NCI-H748 (cell line): ENCODE results near the gene PARP3.

Experiments
- DNase-seq: peaks from one replicate; lab custom pipeline; 2025; ENCODE audit not compliant: unreplicated experiment; lab: John Stamatoyannopoulos, UW

The PARP3 gene

DNA sequence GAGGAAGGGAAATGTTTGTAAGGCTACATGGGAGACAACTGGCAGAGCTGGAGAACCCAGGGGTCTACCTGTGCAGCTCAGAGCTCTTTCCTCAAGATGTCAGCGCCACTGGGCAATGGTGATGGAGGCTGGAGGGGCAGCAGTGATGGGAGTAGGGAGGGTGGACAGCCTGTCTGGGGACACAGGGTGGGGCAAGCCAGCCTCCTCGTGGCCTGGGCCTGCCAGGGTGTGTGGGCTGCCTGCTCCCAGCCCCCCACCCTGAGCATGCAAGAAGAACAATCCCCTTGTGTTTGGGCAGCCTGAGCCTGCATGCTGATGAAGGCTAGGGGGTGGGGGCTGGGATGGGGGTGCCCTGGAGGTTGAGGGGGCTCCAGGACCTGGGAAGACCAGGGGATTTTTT is 23.9 kb downstream of the PARP3 start:
- no peak for DNase-seq

DNA sequence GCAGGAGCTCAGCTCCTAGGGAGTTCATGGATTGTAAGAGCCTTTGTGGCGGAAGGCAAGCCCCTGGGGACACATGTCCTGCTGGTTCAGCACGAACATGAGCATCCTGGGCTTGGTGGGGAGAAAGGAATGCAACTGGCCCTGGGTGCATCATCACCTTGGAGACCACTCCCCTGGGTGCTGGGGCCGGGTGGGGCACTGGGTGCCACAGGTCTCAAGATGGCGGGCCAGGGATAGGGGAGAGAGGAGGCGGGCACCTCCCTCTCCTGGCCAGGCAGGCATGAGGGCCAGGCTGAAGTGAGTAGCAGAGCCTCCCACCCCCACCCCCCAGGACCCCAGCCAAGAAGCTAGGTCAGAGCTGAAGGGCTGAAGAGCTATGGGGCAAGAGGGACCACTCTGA is 24.3 kb downstream of the PARP3 start:
- no peak for DNase-seq

DNA sequence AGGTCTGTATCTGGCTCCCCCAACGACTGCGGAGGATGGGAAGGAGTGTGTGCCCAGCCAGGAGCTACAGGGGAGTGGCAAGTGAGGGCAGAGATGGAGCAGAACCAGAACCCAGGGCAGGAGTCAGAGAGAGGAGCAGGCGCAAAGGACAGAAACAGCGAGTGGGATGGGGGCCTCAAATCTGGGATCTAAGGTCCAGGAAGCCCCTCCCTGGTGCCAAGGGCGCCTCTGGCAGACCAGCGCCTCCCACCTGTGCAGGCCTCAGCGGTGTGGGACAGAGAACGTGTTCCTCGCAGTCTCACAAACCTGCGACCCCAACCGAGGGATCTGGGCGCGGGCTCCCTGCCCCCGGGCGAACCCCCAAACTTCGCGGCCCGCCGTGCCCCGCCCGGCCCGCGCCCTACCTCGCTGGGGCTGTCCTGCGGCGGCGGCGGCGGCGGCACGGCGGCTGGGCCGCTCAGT is 24.8 kb downstream of the PARP3 start:
- peak; percentile 27 for DNase-seq

DNA sequence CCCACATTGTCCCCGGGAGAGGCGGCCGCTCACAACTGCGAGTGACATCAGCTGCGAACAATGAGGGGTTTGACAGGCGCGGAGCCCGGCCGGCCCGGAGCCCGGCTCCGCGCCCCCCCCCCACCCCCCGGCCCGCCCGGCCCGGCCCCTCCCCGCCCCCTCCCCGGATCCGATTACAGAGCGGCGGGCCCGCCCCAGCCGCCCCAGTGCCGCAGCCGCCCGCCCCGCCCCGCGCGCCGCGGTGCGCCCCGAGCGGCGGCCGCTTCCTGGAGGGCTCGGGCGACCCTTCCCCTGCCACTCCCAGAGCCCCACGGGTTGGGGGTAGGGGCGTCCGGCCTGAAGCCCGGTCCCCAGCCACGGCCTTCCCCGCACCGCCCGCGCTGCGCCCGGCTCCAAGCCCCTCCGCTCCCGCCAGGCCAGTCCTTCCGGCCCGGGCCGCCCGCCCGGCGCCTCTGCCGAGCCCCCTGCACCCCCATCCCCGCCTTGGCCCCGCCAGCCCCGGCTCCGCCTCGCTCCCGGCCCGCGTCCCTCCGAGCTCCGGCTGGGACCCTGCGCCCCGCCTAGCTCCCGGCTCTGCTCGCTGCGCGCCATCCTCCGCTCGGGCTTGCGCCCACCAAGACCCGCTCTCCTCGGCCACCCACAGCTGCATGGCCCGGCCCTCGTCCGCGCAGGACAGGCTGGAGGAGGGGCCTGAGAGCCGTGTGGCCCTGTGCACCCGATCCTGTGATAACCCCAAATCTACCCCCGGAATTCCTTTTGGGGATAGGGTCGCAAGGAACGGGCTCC is 25.4 kb downstream of the PARP3 start, which contains the start of gene PCBP4:
Gene PCBP4 (minus strand): TSS at position 71 of the 786 bp plus-strand sequence. CDS start 6,214 bp downstream, outside the sequence.
- DNase-seq, result peak; percentile 61

DNA sequence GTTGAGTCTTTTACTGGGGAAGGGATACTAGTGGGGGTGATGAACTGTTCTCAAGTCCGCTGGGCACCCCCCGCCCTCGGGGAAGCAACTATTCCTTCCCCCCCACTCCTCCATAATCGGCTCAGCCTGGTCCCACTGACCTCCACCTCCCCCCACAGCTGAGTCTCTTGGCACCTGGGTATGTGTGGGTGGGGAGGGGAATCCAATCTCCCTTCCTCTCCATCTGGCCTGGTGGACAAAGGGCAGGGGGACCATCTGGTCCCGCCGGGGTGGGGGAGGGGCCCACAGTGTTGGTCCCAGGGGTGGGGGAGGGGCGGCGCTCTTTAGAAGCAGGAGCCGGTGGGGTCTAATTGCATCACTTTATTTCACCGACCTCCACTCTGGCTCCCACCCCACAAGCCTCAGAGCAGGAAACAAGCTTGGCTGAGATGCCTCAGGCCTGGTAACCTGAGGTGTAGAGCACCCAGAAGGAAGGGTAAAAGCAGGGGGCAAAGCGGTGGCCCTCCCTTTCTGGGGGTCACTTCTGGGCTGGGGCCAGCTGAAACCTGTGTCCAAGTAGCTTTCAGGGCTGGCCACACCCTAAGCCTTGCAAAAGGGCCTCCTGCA is 26.1 kb downstream of the PARP3 start:
- peak; percentile 54 for DNase-seq

DNA sequence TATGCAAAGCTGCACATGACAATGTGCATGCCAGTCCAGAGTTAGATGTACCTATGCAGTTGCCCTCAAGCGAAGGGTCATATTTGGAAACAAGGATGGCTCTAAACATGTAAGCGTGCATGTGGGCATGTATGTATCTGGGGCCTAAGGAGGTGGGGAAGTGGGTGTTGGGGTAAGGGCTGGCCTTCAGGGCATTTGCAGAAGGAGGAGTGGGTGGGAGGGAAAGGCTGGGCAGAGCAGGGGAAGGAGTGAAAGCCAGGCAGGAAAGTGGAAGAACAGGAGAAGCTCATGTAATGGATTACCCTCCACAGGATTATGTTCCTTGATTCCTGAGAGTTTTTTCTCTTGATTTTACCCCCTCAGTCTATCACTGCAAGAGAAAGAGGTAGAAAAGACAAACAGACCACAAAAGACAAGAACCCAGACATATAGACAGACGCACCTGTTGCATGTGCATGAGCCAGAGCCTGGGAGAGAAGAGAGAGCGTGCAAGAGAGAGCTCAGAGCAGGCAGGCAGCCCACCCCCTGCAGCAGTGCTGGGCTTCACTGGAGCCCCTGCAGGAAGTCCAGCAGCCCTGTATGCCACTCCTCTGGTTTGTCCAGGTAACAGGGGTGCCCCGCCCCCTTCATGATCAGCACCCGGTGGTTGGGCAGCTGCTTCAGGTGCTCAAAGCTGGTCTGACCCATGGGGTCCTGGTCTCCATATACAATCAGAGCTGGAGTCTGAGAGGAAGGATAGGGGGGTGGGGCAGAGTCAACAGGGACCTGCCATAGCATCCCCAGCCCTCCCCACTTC is 26.9 kb downstream of the PARP3 start:
- peak; percentile 26 for DNase-seq

DNA sequence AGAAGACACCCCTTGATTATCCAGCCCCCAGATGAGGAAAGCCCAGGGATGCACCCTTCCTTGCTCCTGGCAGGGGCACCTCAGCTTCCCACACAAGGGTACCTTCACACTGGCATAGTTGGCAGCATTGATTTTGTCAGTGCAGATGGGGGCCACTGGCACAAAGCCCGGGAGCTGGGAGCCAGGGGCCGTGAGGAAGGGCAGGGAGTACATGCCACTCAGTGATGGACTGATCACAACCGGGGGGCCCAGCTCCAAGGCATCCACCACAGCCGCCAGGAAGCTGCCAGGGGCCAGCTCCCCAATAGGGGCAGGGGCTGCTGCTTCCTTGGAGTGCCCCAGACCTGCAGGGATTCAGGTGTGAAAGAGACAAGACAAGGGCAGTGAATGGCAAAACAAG is 27.7 kb downstream of the PARP3 start:
- no peak for DNase-seq

DNA sequence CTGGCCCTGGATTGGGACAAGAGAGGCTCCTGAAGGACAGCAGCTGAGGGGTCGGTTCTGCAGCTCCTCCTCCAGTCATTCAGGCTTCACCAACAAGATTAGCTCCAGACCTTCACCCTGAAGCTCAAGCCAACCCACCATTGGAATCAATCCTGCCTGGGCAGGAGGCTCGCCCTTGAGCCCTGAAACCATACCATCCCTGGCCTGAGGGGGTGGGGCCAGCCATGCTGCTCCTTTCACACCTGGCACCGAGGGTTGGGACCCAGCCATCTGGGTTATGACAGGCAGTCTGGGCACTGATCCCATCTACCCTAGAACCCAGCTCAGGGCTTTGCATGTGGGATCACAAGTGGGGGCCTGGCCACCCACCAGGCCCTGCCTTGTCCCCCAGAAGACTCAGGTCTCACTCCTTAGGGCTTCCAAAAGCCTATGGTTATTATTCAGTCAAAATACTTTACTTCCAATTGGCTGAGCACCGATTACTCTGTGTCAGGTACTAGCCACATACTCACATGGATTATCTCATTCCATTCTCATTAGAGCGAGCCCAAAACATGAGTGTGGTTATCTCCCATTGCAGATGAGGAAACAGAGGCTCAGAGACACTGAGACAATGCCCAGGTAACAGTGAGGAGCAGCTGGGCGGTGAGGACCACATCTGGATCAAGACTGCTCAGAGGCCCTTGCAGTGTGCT is 28.6 kb downstream of the PARP3 start:
- DNase-seq, result no peak

DNA sequence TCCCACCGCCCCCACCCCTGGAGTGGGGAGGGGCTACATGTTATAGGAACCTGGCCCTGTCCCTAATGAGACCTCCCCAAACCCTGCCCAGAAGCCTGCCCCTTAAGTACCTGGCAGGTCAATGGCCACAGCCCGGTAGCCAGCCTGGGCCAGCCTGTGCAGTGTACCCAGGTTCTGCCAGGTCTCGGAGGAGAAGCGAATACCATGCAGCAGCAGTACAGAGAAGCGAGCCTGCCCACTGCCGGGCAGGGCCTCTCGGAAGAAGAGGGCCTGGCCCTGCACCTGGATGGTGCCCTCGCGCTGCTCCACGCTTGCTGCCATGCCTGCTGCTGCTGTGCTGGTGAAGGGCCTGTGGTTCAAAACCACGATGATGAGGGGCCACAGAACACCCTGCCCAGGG is 29.2 kb downstream of the PARP3 start:
- no peak for DNase-seq

DNA sequence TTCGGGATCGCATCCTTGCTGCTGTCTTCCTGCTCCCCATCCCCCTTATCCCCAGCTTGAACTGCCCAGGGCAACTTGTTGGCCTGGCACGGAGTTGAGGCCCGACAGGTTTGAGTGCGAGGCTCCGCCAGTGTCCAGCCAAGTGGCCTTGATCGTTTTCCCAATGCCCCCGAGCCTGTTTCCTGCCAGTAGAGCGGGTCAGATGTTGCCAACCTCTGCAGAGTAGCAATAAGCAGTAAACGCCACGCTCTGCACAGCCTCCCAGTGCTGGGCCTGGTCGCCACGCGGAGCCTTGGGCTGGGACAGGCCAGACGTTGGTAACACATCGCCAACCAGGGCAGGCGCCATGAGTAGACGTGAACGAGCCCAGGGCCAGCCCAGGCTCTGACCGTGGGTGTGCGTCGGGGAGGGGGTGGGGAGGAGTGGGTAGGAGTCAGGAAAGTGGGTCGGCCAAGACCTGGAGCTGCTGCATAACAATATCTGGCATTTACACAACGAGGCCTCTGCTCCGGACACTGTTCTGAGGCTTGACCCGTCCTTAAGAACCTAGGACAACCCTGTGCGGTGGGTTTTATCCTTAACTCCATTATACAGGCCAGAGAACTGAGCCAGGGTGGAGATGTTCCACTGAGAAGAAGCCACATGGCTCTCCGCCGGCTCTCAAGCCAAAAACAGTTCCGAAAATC is 32.3 kb downstream of the PARP3 start:
- peak; percentile 30 for DNase-seq

DNA sequence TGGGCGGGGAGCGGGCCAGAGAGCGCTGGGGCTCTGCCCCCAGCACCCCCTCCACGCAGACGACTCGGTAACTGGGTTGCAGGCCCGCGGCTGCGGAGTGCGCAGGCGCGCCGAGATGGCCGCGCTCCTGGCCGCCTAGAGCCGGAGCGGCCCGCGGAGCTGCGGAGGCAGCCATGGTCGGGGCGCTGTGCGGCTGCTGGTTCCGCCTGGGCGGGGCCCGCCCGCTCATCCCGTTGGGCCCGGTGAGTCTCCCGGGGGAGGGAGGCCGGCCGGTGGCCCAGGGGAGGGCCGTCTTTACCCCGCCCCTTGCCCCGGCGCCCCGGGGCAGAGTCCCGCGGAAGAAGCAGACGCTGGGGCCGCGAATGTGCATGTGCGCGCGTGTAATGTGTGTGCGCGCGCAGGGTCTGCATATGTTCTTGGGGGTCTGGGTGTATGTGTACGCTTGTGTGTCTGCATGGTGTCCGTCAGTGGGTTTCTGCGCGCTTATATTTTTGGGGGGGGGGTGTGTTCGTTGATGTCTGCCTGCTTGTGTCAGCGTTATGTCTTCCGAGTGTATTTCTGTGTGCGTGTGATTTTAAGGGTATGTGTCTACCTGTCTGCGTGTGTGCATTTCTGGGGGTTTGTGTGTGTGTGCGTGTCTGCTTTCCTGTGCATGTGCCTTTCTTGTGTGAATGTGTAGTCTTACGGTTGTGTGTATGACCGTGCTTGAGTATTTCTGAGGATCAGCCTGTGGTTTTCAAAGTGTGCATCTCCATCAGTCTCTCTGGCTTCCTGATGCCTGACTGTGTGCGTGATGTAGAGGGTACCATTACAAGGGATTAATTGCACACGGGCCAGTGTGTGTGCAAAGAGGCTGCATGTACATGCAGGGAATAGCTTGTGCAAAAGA is 33.0 kb downstream of the PARP3 start, which contains the start of gene ABHD14A:
Gene ABHD14A (plus strand): TSS at position 102 of the 889 bp plus-strand sequence. CDS start 72 bp downstream, at position 174.
- DNase-seq, result peak; percentile 72

DNA sequence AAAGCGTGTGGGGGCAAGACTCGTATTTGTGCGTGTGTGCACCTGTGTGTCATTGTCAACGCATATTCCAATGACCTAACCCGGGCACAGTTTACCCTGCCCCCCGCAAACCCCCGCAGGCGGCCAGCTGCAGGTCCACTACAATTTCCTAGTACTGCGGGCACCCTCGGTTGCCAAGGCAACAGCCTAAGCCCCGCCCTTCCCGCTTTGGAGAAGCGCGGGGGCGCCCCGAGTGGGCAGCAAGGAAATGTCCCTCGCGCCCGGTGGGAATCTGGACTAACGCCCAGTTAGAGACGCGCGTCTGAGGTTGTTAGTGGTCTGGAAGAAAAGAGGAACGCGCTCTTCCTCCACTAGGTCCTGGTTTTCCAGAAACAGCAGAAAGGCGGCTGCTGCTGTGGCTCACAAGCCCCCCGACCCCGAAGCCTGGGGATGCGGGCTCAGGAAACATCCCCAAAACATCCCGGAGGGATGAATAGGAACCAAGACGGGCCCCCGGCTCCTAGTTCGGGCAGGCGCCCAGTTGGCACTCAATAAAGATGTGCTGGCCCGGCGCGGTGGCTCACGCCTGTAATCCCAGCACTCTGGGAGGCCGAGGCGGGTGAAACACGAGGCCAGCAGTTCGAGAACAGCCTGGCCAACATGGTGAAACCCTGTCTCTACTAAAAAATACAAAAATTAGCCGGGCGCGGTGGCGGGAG is 33.8 kb downstream of the PARP3 start:
- peak; percentile 82 for DNase-seq

DNA sequence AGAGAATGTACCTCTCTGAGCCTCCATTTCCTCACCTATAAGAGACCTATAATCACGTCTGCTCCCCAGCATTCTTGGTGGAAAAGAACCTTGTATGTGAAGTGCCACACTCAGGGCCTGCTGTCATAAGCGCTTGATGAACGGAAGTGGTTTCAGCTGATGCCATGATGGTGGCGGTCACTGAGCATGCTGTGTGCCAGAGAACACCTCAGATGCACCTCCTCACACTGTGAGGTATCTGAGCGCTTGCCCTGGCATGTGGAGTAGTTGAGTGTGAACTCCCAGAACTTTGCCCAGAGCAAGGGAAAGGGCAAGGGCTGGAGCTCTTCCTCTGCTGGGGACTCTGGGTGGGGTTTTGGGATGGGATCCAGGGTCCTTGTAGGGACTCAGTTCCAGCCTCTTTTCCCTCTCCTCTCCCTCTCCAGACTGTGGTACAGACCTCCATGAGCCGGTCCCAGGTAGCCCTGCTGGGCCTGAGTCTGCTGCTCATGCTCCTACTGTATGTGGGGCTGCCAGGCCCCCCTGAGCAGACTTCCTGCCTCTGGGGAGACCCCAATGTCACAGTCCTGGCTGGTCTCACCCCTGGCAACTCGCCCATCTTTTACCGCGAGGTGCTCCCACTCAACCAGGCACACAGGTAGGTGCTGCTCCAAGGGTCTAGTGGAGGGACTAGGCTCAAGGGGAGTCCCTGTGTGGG is 35.4 kb downstream of the PARP3 start:
- DNase-seq, result no peak

DNA sequence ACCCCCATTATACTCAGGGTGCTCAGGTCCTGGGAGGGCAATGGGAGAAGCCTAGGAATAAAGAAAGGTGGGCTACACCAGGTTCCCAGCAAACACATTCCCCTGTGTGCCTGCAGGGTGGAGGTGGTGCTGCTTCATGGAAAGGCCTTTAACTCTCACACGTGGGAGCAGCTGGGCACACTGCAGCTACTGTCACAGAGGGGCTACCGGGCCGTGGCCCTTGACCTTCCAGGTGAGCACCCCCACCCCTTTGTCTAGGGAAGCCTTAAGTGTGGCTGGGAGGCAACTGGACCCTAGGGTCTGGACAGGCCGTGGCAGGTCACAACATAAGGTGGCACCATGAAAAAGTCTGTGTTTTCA is 36.0 kb downstream of the PARP3 start:
- no peak for DNase-seq

DNA sequence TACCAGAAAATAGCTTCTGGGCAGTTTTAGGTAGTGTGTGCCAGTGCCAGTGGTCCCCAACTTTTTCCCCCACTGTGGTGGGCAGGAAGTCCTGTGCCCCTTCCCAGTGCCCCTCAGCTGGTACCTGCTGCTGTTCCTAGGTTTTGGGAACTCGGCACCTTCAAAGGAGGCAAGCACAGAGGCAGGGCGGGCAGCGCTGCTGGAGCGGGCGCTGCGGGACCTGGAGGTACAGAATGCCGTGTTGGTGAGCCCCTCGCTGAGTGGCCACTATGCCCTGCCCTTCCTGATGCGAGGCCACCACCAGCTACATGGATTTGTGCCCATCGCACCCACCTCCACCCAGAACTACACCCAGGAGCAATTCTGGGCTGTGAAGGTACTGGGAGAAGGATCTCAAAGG is 38.1 kb downstream of the PARP3 start:
- DNase-seq, result no peak

DNA sequence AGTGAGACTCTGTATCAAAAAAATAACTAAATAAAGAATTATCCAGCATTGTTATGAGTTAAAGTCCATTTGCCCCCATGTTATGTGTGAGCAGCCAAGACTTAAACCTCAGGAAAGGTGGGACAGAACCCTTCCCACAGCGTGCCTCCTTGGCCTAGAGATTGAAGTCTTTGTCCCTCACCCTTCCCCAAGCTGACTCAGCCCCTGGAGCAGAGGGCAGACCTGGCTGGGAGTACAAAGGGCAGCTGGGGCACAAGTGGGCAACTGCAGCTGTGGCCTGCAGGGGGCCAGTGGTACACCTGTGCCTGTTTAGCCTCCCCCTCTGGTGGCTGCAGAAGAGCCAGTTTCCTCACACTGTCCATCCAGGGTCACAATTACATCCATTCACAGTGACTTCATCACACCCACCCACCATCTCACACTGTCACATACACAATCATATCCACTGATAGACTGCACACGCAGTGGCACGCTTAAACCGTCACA is 40.2 kb downstream of the PARP3 start:
- DNase-seq, result peak; percentile 64

DNA sequence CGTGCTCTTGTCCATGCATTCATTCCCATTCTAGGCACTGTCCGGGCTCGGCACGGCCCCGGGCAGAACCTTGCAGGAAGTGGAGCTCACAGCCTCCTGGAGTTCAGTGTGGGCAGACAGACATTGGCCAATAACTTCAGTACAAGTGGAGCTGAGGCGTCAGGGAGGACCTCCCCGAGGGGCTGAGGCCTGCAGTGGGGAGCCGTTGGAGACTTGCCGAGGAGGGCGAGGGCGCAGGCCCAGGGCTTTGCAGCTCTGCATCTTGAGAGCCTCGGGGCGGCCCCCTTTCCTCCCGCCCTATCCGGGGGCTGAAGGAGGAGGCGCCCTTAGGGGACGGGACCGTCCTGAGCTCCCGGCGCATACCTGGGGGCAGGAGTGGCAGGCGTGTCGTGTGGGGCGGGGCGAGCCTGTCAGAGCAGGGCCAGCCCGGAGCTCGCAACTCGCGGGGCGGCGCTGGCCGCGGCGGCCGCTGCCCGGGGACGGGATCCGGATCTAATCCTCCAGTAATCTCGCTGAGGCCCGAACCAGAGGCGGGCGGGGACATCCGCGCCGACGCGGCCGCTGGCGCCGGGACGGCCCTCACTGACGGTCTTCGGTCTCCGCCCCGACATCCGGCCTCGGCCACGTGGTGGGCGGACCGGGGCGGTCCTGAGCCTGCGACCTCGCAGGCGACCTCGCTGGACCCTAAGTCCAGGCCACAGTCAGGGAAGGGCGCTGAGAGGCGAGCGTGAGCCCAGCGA is 40.8 kb downstream of the PARP3 start, which contains the start of gene ACY1:
Gene ACY1 (plus strand): TSS at position 698 of the 740 bp plus-strand sequence. CDS start 530 bp downstream, outside the sequence.
- DNase-seq, result peak; percentile 60
